IPS DF 4.7 (cell line): ENCODE data around the gene NME9.

Experiments used
- DNase-seq: peaks from one replicate; pipeline ENCODE4 v3.0.0-alpha.2; 2013; ENCODE audit warnings: low spot score; ENCODE audit errors: extremely low read depth

Gene NME9

DNA sequence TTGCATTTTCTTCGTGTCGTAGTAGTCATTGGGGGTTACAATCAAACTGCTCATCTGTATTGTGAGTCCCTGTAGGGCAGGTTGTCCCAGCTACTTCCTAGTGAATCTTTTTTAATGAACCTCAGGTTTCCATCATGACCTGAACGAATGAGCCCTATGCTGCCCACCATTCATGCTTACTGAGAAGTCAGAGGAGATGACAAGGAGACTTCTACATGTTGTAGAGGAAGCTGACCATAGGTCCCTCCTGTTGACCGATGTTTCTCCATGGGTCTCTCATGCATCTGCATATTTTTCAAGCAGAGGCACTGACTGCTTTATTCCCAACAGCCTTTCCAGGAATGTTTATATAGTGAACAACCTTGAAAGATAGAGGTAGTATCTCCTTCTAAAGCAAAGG, 5.0 kb upstream of the NME9 start:
- no peak for DNase-seq

DNA sequence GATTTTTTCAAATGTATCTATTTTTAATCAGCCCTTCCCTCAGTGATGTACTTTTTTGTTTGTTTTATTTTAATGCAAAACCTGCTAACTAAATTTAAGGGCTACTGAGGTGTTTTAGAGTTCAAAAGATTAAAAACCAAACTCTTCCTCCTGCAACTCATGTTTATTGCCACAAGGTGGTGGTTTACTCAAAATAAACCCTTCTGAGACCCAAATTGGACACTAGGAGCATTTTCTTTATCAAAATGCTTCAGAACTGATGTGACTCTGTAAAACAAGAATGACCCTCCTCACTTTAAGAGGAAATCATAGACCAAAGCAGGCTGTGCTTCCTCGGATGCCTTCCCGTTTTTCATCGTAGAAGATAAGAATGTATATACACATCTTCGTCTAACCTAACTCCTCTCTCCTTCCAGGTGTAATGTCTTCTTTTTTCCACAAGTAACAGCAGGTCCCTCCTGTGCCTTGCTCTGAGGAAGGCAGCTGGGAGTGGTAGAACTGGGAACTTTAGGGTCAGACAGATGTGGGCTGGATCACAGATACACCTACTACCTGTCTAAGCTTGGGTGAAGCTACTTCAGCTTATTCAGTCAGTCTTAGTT, 2.9 kb upstream of the NME9 start:
- no peak for DNase-seq

DNA sequence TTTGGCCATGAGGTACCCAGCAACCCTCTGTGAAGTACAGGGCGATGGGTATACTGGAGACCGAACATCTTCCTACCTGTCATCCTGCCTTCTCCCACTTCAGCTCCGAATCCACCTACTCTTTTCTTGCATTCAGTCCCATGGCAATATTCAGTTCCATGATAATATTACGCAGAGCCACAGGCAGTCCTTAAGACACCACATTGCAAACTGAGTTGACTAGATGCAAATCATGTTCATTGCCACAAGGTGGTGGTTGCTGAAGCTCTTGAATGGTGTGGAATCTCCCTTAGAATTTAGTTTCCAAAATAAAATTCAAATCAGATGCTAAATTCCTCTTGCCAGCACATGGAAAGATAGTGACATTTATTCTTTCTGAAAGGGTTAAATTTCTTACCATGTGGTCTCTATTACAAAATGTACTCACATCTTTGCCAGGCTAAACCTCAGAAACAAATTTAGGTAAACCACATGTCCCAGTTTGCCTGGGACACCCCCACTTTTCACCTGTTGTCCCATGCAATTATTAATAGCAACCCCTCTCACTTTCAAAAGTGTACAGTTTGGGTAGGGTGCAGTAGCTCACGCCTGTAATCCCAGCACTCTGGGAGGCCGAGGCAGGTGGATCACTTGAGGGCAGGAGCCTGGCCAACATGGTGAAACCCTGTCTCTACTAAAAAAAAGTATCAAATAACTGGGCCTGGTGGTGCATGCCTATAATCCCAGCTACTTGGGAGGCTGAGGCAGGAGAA, 1.7 kb upstream of the NME9 start:
- no peak for DNase-seq

DNA sequence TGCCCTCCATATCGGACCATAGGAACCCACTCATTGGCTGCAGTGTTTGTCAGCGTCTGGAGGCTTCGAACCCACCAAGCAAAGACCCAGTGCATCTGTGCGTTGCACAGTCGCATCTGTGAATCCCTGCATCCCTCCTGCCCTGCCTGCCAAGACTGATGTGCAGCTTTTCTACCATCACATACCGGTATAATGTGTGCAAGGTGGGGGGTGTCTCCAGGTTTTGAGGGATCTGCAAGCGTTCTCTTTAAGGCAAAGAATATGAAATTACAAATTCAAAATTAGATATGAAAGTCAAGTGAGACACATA, 288 bp upstream of the NME9 start:
- DNase-seq = no peak

DNA sequence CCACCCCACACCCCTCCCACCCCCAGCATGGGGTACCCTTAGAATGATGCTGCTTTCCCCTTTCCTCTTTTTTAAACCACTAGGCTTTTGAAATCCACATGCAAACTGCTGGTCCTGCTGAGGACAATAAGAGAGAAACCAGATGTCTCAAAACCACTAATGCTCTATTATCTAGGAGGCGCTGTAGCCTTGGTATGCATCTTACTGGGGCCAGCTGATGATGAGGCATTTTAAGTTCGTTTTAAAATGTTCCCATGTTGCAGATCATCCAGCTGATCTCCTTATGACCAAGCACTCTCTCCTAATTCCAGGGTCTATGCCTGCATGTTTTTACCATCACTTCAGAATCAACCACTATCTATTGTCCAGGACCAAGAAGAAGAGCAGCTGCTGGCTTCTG, 1.3 kb downstream of the NME9 start:
- DNase-seq = no peak

DNA sequence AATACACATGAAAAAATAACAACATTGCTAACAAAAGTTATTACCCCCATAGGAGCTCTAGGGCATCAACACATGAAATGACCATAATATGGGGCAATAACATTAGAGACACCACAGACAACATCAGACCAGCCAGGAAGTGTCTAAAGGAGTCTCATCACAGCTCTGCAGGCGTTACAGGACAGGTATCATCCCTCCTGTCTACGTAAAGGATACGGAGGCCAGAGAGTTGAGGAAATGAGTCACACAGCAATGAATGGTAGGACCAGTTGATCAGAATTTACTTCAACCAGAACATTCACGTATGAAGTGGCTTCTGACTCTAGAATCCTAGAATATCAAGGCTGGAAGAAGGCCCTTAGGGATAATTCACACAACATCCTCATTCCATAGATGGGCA, 1.8 kb downstream of the NME9 start:
- no peak for DNase-seq

DNA sequence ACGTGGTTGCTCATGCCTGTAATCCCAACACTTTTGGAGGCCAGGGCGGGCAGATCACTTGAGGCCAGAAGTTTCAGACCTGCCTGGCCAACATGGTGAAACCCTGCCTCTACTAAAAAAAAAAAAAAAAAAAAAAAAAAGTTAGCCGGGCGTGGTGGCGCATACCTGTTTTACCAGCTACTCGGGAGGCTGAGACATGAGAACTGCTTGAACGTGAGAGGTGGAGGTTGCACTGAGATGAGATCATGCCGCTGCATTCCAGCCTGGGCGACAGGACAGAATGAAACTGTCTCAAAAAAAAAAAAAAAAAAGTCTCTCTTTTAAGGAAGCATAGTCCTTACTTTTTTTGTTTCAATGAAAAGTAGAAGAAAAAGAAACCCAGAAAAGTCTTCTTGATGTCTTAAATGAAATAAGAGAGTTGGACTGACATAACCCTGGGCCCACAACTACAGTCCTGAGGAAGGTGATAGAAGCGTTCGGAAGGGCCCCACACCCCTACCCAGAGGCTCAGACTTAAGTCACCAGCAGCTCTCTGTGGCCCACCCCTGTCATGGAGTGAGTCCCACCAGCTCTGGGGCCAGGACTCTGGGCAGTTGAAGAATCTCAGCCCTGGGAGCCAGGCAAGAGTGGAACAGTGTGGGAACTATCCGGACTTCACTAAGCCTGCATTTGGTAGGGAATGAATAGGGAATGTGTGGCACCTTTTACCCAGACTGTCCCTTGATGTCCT, 2.6 kb downstream of the NME9 start:
- DNase-seq = no peak

DNA sequence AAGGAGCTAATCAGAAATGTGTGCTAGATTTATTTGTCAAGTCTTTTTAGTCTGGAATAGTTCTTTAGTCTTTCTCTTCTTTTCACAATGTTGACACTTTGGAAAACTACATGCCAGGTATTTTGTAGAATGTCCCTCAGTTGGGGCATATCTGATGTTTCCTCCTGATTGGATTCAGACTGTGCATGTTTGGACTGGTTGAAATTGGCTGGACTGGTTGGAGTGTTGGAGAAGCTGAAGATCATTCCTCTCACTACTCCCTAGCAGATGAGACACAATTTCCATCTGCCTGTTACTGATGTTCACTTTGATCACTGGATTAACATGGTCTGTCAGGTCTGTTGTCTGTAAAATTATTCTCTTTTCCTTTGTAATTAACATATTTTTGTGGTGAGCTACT, 3.7 kb downstream of the NME9 start:
- no peak for DNase-seq

DNA sequence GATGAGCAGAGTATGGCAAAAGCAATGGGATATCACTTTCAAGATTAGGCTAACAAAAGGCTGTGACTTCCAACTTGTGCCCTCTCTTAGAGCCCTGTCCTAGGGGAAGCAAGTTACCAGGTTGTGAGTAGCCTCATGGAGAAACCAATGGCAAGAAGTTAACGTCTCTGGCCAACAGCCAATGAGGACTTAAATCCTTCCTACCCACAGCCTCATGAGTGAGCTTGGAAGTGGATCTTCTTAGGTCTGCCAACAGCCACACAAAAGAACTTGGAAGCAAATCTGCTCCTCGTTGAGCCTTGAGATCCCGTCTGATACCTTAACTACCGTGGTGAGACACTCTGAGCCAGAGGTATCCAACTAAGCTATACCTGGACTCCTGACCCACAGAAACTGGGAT, 5.7 kb downstream of the NME9 start:
- no peak for DNase-seq

DNA sequence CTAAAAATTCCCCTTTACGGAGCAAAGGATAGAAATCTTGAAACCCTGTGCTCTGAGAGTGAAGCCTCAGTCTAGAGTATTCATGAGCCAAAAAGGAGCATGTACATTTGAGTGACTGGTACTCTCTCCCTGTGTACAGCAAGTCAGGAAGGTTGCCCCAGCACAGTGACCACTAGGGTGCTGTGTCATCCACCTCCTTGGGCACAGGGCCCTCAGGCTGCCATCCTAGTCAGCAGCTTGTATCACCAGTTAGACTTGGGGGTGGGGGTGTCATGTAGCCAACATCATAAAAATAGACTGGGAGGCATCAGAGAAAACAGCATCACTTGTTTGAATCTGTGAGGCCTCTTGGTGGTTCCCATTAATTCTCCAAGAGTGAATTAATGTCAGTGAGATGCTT, 12.0 kb downstream of the NME9 start:
- no peak for DNase-seq

DNA sequence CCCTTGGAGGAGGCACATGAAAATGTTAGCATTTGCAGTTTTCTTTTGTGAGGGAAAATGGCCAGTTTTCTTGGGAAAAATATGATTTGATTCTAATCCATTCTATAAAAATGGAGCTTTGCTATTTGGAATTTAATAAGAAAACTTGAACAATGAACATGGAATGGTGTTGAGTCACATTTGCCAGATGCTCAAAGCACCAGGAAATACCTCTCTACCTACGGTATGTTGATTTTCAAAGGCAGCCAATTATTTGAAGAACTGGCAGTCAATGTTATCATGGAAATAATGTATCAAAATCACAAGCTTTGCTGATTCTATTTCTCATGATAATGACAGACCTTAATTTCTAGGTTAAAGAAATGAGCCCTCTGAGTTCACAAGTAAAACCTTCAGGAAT, 14.9 kb downstream of the NME9 start:
- DNase-seq = no peak

DNA sequence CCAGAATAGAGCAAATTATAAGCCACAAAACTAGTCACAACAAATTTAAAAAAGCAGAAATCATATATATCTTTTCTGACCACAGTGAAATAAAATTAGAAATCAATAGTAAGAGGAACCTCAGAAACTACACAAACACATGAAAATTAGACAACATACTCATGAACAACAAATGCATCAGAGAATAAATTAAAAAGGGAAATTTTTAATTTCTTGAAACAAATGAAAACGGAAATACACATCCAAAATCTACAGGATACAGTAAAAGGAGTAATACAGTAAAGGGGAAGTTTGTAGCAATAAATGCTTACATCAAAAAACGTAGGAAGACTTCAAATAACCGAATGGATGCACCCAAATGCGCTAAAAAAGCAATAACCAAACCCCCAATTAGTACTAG, 19.2 kb downstream of the NME9 start:
- DNase-seq = no peak

DNA sequence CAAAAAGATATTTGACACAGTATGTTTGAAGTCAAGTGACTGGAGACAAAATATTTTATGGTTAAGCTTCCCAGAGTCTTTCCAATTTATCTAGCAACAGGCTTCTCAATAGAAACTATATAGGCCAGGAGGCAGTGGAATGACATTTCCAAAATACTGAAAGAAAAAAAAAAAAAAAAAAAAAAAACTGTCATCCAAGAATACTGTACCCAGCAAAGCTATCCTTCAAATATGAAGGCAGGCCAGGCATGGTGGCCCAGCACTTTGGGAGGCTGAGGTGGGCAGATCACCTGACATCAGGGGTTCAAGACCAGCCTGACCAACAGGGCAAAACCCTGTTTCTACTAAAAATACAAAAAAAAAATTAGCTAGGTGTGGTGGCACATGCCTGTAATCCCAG, 20.9 kb downstream of the NME9 start:
- DNase-seq = no peak

DNA sequence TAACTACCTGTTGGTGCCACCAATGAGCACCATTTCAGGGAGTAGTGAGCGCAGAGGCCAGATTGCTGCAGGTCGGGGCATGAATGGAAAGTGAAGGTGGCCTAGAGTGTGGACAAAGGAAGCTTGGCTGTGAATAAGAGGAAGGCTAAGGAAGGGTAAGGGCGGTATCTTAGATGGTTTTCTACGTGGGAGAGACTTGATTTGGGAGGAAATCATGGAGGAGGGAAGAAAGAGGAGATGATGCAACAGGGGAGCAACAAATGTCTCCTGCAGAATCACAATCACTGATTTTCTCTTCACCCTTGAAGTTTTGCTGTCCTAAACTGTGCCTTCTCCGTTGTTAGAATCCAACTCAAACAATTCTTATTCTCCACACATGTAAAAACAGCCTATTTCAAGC, 21.8 kb downstream of the NME9 start:
- no peak for DNase-seq

DNA sequence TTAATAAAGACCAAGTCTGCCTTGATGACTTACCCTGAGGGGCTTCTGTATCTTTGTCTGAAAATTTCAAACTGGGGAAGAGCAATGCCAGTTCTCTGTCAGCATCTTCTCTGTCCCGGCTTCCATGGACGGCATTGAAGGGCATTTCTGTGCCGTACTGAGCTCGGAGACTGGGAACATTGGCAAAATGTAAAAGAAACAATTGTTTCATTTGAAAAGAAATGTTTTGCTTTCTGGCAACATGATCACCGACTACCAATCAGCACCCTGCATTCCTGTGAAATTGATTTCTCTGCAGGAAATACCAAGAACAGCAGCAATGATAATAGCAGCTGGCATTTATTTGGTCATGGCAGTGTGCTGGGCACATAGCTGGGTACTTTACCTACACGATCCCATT, 26.2 kb downstream of the NME9 start:
- DNase-seq = no peak

DNA sequence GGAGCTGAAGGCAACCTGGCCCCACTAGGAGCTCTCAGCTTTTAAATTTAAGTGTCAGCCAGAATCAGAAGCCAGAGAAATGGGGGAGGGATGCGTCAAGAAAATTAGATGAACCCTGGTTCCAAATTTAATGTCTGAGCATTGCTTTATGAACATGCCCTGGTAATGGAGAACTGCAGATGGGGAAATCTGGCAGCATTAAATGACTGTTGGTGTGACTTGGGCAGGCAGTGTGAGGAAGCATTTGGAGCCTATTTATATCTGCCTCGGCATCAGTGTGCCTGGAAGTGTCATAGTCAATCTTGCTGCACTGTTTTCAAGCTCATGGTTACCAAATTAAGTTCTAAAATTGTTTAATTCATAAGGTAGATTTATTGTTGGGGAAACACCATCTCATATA, 29.0 kb downstream of the NME9 start:
- DNase-seq = no peak

DNA sequence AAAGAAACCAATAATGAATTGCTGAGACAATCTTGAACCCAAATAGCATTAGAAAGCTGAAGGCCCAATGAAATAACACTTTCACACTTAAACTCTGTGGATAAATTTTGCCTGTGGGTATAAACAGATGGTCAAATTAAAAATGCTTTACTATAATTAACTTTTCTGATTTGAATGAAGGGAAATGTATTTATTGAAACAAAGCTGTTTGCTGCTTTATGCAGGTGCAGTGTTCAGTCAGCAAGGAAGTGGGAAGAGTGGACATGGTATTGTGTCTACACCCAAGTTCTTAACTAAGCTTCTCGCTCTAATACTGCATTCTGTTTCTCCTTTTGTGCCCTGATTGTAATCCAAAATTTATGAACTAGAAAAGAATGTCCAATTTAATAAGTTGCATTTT, 31.8 kb downstream of the NME9 start:
- no peak for DNase-seq

DNA sequence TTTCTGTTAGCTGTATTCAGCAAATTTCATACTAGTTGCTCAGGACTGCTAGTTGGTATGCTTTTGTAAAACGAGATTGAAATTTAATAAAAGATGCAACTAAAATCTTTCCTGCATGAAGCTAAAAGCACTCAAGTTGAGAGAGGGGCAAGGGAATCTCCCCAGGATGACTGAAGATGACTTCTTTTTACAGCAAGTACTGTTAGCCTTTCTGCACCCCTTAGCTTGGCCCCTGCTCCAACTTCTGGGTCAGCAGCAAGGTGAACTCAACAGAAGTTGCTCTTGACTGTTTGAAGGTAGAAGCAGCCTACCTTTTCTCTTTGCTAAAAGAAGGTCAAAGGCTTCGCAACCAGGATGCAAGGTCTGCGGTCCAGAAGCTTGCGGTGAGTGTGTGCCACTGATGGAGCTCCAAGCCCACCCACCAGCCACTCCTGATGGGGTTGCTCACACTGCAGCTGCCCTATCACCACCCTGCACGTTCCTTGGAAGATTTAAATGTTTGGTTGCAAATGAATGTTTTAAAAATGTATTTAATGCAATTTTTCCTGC, 32.5 kb downstream of the NME9 start:
- DNase-seq = no peak

DNA sequence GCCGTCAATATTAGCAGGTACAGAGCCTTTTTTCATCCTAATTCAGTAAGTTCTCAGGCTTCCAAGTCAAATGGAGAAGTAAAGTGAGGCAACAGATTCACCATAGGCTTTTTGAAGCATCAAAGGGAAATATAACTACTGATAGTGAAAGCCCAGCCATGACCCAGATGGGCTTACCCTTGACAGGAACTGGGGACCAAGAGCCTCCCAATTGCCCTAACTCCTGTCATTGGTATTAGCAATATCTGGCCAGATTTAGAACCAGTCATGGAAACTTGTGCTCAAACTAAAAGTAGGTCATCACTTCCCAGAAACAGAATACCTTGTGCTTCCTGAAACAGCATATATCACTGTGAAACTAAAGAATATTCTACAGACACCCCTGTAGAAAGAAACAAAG, 33.0 kb downstream of the NME9 start:
- no peak for DNase-seq

DNA sequence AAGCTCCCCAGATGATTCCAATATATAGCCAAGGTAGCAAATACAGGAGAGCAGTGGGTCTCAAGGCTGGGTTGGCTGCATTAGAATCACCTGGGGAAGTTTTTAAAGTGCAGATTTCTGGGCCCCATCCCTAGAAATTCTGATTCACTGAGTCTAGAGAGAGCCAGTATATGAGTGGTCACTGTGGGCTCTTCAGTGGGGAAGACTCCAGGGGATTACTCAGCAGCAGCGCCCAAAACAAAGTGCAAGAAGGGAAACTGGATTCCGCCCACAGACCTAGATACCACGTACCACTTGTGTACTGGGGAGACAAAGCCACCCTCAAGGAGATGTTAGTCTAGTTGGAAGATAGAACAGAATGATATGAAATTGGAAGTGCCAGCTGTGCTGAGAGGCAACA, 40.0 kb downstream of the NME9 start:
- DNase-seq = no peak

DNA sequence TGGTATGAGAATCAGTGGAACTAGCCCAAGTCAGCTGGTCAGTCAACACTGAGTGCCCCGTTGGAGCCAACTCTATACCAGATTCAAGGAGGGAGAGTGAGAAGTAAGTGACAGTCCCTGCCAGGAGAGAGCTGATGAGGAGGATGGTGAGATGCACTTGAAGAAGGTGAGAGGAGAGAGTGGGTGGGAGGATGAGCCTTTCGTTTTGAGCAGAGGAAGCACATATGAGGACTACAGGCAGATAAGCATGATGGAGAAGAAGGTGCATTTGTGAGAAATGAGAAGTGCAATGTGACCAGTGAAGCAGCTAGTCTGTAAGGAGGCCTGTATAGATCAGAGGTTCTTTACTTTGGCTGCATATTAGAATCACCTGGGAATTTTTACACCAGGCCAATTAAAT, 40.4 kb downstream of the NME9 start:
- no peak for DNase-seq

DNA sequence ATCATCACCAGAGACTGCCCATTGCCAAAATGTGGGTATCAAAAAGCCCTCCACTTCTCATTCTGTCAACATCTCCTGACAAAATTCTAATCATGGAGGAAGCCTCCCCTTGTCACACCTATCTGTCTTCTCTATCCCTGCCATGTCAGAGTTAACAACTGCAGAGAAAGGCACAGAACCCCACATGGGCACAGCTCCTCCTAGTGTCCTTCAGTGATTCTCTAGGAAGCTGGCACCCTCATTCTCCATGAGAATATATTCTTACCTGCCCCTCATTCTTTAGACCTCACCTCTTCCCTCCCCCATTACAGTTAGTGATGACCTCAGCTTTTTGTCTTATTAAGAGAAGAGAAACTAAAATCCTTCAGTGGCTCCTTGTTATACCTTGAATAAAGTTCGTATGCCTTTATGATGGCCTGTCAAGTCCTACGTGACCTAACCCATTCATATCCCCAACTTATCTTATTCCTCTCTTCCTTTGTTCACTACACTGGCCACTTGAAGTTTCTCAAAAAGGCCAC, 44.6 kb downstream of the NME9 start:
- no peak for DNase-seq

DNA sequence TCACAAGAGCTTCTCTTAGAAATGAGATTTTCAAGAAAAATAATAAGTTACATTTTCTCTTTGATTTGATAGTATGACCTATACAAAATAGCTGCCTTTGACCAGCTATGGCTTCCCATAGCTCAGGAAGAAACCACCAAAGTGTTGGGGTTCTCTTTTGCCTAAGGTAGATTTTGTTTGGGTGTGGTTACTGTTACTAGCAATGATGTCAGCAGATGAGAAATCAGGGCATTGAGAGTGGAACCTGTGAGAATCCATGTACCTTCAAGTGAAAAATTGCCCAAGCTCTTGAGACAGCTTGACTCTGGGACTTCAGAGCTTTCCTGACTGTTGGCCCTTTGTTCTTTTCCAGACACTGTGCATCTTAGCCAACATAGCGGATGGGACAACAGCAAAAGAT, 45.6 kb downstream of the NME9 start:
- DNase-seq = no peak
